Memory B cell (primary cell): ENCODE measurements around the gene CHD1.
A peak's percentile ranks its signal among the peaks of the same experiment; 100 is the strongest.

Experiments used
- ATAC-seq: fragments of 150-1000 bp; cut with Tn5 transposase; 2 replicates; pipeline ENCODE4 v1.10.0; 2021; ENCODE audit warnings: low read depth, mild to moderate bottlenecking, moderate library complexity
- DNase-seq, 2 donors: peaks; one replicate each; pipeline ENCODE4 v3.0.0; 2022; ENCODE audit warnings: low spot score in 2 of 2
- H3K27ac Mint-ChIP-seq: one replicate; pipeline ENCODE4 v1.8.0; 2022; ENCODE audit warnings: mild to moderate bottlenecking, moderate library complexity, mixed read lengths
- H3K27me3 Mint-ChIP-seq: one replicate; pipeline ENCODE4 v1.8.0; 2022; ENCODE audit warnings: mixed read lengths
- H3K36me3 Mint-ChIP-seq: one replicate; pipeline ENCODE4 v1.8.0; 2022; ENCODE audit warnings: mild to moderate bottlenecking, mixed read lengths
- H3K4me1 Mint-ChIP-seq: one replicate; pipeline ENCODE4 v1.8.0; 2022; ENCODE audit warnings: mixed read lengths
- H3K4me3 Mint-ChIP-seq: one replicate; pipeline ENCODE4 v1.8.0; 2022; ENCODE audit warnings: mild to moderate bottlenecking, moderate library complexity, mixed read lengths
- H3K9me3 Mint-ChIP-seq: one replicate; pipeline ENCODE4 v1.8.0; 2022; ENCODE audit warnings: mixed read lengths

The CHD1 gene

DNA sequence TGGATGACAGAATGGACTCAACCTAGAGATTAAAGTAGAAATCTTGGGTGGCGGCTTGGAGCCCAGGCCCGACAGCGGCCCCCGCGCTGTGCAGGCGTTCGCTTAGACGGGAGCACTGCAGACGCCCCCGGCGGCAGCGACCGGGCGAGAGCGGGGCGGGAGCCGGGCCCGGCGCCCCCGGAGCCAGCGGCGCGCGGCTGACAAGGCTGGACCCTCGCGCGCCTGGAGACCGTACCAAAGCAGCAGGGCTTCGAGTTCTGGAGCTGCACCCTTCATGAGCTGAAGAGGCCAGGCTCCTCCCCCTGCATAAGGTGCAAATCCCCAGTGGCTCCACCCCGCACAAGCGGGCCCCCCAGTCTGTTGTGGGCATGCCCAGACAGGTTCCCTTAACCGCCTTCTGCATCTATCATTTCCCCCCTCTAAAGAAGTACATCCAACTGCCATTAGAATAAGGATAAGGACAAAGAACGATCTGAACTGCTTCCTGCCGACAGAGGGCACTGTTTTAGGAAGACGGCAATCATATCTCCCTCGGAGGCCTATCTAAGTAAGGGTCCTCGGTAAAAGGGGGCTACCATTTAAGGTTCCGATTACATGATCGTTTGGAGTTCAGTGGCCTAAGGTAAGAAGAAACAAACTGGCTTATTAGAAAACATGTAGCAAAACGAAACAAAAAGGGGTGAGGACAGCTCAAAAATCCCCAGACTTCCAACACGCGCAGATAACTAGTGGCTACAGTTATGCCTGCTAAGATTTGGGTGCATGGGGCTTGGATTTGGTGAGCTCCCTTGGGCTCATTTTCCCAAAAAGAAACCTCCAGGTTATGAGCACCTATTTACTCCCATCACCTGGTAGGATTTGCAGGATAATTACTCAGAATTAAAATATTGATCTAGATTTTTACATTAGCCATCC lies 89.1 kb downstream of the CHD1 start:
- Mint-ChIP-seq H3K27me3 (no peaks in the 10 kb centered on the region), H3K9me3 (peaks cover 1% of the 10 kb centered on the region), H3K4me3 (peak overlapping the region; percentile 66), H3K36me3 (no peaks in the 10 kb centered on the region), H3K4me1 (no peaks in the 10 kb centered on the region), H3K27ac (no peak overlapping the region)
- DNase-seq (no peak), ATAC-seq (peak; percentile 50)

DNA sequence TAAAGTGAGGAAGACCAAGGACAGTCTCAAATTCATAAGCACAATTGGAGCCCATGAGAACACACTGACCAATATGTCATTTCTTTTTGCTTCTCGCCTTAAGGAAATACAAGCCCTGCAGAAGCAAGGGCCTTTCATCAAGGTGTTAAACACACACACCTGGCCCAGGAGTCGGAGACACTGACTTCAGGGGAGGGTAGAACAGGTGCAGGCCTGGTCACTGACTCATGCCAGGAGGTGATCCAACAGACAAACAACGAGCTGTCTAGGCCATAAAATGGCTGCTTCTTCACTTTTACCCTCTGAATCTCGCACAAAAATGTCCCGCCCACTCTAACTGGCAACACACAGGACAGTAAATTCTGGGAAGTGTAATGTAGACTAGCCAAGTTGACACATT lies 92.6 kb downstream of the CHD1 start:
- ATAC-seq (no peak), DNase-seq (no peak)
- Mint-ChIP-seq H3K9me3 (no peaks in the 10 kb centered on the region), H3K27me3 (no peaks in the 10 kb centered on the region), H3K4me1 (no peaks in the 10 kb centered on the region), H3K36me3 (peaks cover 3% of the 10 kb centered on the region), H3K4me3 (no peak overlapping the region), H3K27ac (no peak overlapping the region)

DNA sequence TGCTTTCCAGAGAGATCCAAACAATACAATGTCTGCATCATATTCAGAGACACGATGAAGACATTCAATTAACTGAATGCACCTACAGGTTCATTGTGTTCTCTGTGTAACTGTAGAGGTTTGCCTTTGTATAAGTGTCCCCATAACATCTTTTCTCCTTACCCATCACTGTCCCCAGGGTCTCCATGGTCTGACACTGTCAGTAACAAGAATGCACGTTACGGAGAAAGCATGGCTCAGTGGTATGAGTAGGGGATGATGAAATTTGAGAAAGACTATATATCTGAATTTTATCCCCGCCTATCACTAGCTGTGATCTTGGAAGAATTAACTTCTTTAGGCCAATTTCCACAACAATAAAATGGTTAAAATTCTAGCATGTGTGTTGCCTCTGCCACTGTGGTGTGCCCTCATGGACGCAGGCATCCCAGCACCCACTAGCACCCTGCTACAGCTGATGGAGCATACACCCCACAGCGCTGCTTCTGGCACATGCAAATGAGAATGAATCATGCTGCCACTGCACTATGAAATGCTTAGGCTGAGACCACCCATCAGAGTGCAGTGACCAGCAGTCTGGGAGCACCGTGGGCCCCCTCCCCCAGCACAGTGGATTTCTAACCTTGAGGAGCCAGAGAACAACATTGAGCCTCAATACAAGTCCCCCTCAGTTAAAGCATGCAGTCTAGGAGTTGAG lies 101.1 kb downstream of the CHD1 start:
- H3K9me3 Mint-ChIP-seq, result no peaks in the 10 kb centered on the region
- no peak for DNase-seq
- H3K4me1 Mint-ChIP-seq, result no peaks in the 10 kb centered on the region
- no peak overlapping the region for H3K4me3 Mint-ChIP-seq
- H3K27ac Mint-ChIP-seq, result no peak overlapping the region
- no peaks in the 10 kb centered on the region for H3K36me3 Mint-ChIP-seq
- no peaks in the 10 kb centered on the region for H3K27me3 Mint-ChIP-seq
- ATAC-seq, result no peak

DNA sequence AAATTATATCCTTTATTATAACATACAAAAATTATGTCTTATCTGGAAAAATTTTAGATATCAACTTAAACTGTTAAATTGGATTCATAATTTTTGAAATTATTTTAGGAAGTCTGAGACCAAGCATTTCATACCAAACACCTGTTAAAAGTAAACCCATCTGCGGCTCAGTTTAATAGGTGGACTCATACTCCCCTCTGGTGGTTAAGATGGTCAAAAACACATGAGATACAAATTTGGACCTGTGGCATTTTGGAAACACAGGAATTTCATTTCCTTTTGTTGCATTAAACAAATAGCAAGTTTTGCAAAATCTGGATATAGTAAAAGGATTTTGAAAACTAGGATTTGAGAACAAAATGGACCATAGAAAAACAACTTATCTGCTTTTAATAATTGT lies 101.6 kb downstream of the CHD1 start:
- Mint-ChIP-seq H3K9me3 (no peaks in the 10 kb centered on the region), H3K4me1 (no peaks in the 10 kb centered on the region), H3K27ac (no peak overlapping the region), H3K27me3 (no peaks in the 10 kb centered on the region), H3K36me3 (no peaks in the 10 kb centered on the region), H3K4me3 (no peak overlapping the region)
- no peak for ATAC-seq
- peak in 1 of 2 donors; percentile 14 for DNase-seq

DNA sequence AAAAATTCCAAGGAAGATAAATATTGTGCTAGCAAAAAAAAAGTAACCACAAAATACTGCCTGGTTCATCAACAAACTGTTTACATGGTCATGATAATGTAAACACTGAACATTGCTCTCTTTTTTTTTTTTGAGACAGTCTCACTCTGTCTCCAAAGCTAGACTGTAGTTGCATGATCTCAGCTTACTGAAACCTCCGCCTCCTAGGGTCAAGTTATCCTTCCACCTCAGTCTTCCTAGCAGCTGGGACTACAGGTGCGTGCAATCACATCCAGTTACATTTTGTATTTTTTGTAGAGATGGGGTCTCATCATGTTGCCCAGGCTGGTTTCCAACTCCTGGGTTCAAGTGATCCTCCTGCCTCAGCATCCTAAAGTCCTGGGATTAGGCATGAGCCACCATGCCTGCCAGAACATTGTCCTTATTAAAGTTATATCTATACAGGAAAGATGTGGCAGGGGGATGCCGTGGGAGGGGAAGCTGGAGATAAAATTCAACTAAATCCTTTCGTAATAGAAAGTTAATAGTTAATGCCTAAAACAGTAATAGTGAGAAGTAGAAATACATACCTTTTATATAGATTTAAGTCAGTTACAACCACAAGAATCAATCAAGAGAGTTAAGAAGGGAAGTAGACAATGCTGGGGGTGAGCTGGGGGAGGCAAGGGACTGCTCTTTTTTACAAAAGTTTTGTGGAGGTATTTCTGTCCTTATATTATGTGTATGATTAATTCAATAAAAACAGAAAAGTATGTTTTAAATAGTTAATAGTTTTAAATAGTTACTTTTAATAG lies 103.0 kb downstream of the CHD1 start:
- no peaks in the 10 kb centered on the region for H3K36me3 Mint-ChIP-seq
- ATAC-seq, result no peak
- DNase-seq, result no peak
- H3K27me3 Mint-ChIP-seq, result no peaks in the 10 kb centered on the region
- H3K4me1 Mint-ChIP-seq, result no peaks in the 10 kb centered on the region
- H3K4me3 Mint-ChIP-seq, result no peak overlapping the region
- no peak overlapping the region for H3K27ac Mint-ChIP-seq
- H3K9me3 Mint-ChIP-seq, result peaks cover 5% of the 10 kb centered on the region

DNA sequence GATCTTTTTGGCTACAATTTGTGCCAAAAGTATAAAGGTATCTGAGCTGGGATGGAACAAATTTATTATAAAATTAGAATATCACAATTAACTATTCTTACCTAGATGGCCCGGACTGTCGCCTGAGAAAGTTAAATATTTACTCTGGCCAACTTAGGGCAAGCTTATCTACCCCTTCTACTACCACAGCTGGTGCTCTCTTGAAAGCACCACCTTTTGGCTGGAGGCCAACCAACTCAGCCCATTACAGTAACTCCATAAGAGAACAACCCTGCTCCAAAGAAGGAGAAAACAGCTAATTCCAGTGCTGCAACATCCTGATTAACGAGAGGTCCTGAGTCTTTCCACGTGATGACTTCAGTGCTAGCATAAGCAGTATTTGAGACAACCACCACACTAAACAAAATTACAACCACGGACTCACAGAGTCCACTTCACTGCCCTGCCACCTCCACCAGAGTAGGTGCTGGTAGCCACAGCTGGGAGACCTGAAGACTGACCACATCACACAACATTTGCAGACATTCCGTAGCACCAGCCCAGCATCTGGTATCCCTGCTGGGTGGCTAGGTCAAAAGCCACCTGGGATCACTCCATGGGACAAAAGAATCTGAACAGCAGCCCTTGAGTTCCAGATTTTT lies 112.1 kb downstream of the CHD1 start:
- H3K4me1 Mint-ChIP-seq, result no peaks in the 10 kb centered on the region
- peaks cover 11% of the 10 kb centered on the region for H3K36me3 Mint-ChIP-seq
- no peak overlapping the region for H3K4me3 Mint-ChIP-seq
- no peak overlapping the region for H3K27ac Mint-ChIP-seq
- ATAC-seq (no peak), DNase-seq (no peak)
- H3K27me3 Mint-ChIP-seq, result no peaks in the 10 kb centered on the region
- peaks cover 6% of the 10 kb centered on the region for H3K9me3 Mint-ChIP-seq

DNA sequence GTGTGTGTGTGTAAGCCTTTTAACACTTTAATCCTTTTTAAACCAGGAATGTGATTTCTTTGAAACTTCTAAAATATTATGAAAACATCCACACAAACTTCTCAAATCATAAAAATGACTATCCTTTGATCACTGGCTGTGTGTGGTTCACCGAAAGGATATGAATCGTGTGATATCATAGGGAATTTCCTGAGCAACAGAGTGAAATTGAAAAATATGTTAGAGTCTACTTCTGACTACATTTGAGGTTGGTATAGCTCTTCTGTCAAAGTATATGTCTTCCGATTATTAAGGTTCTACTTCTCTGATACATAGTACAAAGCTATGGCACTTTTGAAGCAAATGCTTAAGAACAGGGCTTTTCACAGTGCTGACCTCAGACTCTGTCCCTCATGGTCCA lies 115.1 kb downstream of the CHD1 start:
- no peak for DNase-seq
- no peak for ATAC-seq
- Mint-ChIP-seq H3K4me1 (no peaks in the 10 kb centered on the region), H3K36me3 (no peaks in the 10 kb centered on the region), H3K9me3 (peaks cover 2% of the 10 kb centered on the region), H3K27ac (no peak overlapping the region), H3K4me3 (no peak overlapping the region), H3K27me3 (no peaks in the 10 kb centered on the region)

DNA sequence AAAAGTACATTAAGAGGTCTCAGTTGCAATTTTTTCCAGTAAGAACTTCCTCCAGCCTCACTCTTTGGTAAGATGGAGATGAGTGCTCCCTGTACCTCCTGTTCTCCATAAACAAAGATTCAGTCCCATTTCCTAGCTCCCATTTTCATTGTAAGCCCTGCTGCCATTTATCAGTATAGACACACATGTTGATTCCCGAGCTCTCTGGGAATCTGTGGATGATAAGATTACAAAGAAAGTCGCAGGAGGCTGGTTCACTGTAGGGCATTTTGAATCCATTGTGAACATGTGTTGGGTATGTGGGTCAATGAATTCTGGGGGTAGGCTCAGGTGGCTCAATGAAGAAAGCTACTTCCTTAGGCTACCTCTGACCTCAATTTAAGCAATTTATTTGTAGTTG lies 118.6 kb downstream of the CHD1 start:
- H3K27ac Mint-ChIP-seq, result no peak overlapping the region
- DNase-seq (no peak), ATAC-seq (no peak)
- peaks cover 11% of the 10 kb centered on the region for H3K36me3 Mint-ChIP-seq
- no peaks in the 10 kb centered on the region for H3K27me3 Mint-ChIP-seq
- no peak overlapping the region for H3K4me3 Mint-ChIP-seq
- no peaks in the 10 kb centered on the region for H3K4me1 Mint-ChIP-seq
- peaks cover 14% of the 10 kb centered on the region for H3K9me3 Mint-ChIP-seq

DNA sequence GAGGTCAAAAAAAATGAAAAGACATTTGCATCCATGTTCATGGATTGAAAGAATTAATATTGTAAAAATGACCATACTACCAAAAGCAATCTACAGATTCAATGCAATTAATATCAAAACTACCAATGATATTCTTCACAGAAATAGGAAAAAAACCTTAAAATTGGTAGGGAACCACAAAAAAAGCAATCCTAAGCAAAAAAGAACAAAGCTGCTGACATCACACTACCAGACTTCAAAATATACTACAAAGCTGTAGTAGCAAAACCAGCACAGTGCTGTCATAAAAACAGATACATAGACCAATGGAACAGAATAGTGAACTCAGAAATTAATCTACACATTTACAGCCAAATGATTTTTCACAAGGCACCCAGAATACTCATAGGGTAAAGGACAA lies 121.0 kb downstream of the CHD1 start:
- no peak for DNase-seq
- Mint-ChIP-seq H3K4me3 (no peak overlapping the region), H3K9me3 (peaks cover 14% of the 10 kb centered on the region), H3K27me3 (no peaks in the 10 kb centered on the region), H3K4me1 (no peaks in the 10 kb centered on the region), H3K27ac (no peak overlapping the region), H3K36me3 (peaks cover 11% of the 10 kb centered on the region)
- ATAC-seq, result no peak

DNA sequence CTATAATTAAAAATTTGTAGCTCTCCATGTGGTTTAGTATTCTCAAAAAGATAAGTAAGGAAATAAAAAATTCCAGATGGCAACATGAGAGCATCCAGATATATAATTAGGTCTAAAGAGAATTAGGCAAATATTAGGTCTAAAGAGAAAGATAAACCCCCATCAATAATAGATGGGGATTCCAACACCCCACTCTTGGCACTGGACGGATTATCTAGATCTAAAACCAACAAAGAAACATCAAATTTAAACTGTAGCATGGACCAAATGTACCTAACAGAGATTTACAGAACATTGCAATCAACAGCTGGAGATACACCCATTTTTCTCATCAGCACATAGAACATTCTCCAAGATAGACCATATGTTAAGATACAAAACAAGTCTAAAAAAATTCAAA lies 123.7 kb downstream of the CHD1 start:
- no peak overlapping the region for H3K4me3 Mint-ChIP-seq

DNA sequence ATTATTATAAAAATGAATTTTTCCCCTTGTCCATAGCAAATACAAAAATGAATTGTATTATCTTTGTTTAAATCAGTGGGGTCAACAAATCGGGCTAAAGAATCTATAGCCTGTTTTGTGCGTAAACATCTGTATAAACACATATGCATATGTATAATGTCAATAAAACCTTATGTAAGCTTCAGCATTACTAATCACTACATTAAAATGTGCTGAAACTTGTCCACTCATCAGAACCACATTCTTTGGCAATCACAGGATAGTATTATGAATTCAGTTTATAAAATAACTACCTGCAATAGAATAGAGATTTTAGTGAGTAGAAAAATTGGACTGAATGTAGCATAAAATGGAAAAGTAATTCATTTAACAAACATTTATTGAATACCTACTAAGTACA lies 124.7 kb downstream of the CHD1 start:
- peaks cover 13% of the 10 kb centered on the region for H3K36me3 Mint-ChIP-seq
- H3K27me3 Mint-ChIP-seq, result no peaks in the 10 kb centered on the region
- no peaks in the 10 kb centered on the region for H3K4me1 Mint-ChIP-seq
- DNase-seq (no peak), ATAC-seq (no peak)
- H3K4me3 Mint-ChIP-seq, result no peak overlapping the region
- H3K9me3 Mint-ChIP-seq, result peaks cover 14% of the 10 kb centered on the region
- H3K27ac Mint-ChIP-seq, result no peak overlapping the region

More for the DNA sequence above, 123.7 kb downstream of the CHD1 start:
- ATAC-seq, result no peak
- DNase-seq, result no peak
- Mint-ChIP-seq H3K9me3 (peaks cover 14% of the 10 kb centered on the region), H3K4me1 (no peaks in the 10 kb centered on the region), H3K36me3 (peaks cover 13% of the 10 kb centered on the region), H3K27me3 (no peaks in the 10 kb centered on the region), H3K27ac (no peak overlapping the region)
